CD4-positive, alpha-beta T cell treated with Interleukin-4 for 4 hours (primary cell): ENCODE data around the gene MED26.
"Not testable (repeated sequence)": the region's sequence is repeated elsewhere in the genome, so short reads cannot be mapped to it uniquely, and the experiment has no call there.

ENCODE experiments used
- DNase-seq: peaks from one replicate; pipeline ENCODE4 v3.0.0-alpha.2; 2020

Gene MED26

DNA sequence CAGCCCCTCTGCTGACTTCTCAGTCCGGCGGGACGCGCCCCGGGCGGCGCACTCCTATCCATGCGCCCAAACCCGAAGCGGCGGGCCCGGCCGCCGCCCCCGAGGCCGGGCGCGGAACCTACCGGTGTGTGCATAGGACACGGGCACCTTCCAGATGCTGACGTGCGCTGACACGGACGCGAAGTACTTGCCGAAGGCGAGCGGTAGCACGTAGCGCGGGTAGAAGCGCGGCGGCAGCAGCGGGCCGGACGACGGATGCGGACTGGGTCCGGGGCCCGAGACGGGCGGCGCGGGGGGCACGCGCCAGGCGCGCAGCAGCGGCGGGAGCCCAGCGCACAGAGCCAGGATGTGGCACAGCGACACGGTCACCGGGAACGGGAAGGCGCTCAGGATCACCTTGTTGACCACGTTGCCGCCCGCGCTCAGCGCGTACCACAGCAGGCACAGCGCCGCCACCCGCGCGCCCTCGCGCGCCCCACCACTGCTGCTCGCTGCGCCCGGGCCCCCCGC lies 56.1 kb downstream of the MED26 start:
- DNase-seq, result no peak

DNA sequence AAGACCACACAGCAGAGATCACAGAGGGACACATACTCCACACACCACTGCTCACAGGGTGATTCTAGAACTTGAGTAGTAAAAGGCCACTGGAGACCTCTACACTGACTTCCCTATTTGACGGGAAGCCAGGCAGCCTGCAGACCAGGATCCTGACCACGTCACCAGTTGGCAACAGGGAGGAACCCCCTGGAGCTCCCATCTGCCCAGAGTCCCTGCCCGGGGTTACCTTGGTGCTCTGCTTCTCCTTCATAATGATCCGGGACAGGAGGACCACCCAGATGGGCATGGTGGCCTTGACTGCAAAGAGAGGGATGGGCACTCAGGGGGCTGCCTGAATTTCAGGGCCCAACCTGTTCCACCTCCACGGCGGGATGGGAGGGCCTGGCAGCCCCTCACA lies 56.7 kb downstream of the MED26 start:
- DNase-seq, result no peak

DNA sequence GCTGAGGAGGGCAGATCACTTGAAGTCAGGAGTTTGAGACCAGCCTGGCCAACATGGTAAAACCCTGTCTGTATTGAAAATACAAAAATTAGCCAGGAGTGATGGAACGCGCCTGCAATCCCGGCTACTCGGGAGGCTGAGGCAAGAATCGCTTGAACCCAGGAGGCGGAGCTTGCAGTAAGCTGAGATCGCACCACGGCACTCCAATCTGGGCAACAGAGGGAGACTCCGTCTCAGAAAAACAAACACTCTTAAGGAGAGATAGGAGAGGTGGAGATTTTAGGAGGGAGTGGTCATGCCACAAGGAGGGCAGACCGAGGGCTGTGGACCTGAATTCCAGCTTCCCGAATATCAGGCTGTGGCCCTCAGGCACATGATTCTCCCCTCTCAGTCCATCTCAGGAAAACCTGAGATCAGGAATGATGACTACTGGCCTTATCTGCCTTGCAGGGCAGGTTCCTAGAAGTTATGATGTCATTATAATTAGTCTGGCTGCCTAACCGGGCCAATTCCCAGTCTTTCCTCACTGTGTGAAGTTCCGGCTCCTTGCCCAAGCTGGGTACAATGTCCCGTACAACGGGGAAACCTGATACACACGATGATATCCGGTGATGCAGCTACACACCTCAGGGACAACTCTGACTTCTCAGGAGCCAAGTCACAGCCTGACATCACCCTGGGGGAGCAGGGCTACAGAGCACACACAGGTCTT lies 58.2 kb downstream of the MED26 start:
- no peak for DNase-seq

DNA sequence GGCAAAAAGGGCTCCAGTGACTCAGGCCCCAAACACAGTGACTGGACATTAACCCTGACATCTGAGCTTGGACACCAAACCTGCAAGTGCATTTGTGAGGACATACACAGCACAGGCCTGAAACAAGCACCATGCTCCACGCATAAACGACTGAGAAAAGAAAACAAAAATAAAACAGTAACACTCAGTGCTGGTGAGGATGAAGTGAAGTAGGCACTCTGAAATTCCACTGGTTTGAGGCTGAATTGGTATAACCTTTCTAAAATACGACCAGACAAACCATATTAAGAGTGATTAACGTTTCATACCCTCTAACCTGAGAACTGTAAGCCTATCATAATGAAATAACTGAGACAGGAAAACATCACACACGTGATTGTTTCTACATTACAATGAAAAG lies 61.3 kb downstream of the MED26 start:
- DNase-seq, result no peak

DNA sequence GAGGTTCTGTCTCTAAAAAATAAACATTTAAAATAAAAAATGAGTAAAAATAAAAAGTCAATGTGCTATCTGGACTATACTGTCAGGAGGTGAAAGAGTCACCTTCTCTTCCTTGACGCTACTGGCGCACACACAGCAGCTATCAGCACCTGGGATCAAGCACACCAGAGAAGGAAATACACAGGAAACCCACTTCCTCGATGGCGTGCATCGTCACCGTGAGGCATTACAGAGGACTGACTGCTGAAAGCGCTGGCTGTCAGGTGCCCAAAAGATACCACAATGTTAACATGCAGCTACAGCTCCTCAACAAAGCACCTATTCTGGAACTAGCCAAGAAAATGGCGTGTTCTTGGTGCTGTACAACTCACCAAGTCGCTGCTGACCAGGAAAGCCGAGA lies 61.8 kb downstream of the MED26 start:
- peak; percentile 90 for DNase-seq

DNA sequence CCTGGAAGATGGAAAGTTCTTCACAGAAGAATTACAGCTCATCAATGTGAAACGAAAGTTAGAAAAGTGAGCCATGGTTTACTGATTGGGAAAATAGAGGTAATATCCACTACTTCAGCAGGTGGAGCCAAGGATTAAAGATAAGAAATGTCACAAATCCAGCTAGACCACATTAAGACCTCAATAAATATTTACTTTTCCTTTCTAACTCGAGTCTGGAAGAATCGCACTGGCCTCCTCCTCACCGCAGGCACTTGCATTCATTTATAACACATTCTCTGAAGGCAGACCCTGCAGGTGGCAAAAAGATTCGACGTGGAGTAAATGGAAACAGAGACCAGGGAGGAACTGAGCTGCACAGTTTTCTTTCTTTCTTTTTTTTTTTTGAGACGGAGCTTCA lies 63.2 kb downstream of the MED26 start:
- DNase-seq, result no peak

DNA sequence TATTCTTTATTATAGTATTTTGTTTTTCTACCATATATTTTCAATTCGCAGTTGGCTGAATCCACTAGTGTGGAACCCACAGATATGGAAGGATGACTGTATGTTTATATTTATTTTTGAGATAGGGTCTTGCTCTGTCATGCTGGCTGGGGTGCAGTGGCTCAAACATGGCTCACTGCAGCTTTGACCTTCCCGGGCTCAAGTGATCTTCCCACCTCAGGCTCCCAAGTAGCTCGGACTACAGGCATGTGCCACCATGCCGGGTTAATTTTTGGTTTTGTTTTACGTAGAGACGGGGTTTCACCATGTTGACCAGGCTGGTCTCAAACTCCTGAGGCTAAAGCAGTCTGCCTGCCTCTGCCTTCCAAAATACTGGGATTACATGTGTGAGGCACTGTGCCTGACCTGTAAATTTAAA lies 65.4 kb downstream of the MED26 start:
- no peak for DNase-seq

DNA sequence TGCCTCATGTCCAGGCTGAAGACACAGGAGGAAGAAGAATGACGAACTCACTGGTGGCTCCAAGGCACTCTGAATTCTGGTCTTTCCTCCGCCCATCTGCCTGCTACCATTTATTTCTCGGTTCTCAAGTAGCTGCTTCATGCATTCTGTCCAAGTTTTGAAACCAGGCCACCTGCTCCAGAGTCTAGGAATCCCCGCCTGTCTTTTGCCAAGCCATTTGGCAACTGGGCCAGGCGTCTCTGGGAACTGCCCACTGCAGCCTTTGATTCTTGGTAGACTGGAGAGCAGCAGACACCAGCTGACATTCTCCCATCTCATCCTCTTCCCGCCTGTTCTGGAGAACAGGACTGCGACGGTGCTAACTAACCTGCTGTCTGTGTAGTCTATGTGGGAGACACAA lies 66.6 kb downstream of the MED26 start:
- DNase-seq, result no peak

DNA sequence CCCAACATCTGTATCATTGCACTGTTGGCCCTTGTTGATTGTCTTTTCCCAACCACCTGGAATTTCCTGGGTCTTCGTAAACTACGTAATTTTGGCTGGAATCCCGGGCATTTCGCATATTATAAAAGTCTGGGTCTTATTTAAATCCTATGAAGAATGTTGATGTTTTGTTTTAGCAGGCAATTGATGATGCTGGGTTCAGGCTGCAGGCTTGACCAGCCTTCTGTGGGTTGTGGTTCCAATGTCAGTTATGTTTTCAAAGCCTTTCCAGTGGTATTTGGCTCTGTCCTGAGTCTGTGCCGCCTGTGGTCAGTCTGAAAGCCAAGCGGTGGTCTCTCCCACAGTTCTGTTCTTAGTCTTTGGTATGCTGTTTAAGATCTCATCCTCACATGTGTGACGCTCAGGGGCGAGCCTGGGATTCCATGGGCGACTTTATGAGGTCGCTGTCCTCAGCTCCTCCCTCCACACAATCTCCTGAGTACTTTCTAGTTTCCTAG lies 68.2 kb downstream of the MED26 start:
- no peak for DNase-seq

DNA sequence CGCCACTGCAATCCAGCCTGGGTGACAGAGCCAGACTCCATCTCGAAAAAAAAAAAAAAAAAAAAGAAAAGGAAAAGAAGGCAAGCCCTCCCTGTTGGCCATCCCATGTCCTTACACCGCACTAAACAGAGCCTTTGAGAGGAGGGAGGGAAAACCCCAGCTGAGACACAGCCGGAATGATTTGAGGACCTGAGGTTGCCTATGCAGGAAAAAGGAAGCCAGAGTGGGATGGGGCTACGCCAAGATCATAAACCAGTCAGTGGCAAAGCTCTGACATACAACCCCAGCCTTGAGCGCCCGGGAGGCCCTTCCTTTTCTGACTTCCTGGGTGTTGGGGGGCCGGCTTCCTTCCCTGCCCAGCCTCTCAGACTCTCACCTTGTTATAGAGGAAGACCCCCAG lies 73.2 kb downstream of the MED26 start:
- no peak for DNase-seq

DNA sequence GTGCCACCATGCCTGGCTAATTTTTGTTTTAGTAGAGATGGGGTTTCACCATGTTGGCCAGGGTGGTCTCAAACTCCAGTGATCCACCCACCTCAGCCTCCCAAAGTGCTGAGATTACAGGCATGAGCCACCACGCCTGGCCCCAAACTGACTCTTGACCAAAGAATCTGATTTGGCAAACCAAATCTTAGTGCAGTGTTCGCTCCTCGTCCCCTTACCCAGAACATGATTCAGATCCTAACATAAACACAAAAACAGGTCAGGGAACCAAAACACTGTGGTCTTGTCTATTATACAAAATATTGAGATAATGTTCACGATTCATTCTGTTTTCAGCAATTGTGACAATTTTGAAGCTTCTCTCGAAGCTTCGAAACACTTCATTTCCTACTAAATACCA lies 76.1 kb downstream of the MED26 start:
- not testable (repeated sequence) for DNase-seq

DNA sequence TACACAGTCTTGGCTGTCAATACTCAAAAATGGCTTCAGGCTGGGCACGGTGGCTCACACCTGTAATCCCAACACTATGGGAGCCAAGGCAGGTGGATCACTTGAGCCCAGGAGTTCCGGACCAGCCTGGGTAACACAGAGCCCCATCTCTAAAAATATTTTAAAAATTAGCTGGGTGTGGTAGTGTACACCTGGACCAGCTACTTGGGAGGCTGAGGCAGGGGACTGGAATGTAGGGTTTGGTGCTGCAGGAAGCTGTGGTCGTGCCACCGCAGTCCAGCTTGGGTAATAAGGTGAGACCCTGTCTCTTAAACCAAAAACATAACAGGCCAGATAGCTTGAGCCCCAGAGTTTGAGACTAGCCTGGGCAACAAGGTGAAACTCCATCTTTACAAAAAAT lies 79.0 kb downstream of the MED26 start:
- no peak for DNase-seq

DNA sequence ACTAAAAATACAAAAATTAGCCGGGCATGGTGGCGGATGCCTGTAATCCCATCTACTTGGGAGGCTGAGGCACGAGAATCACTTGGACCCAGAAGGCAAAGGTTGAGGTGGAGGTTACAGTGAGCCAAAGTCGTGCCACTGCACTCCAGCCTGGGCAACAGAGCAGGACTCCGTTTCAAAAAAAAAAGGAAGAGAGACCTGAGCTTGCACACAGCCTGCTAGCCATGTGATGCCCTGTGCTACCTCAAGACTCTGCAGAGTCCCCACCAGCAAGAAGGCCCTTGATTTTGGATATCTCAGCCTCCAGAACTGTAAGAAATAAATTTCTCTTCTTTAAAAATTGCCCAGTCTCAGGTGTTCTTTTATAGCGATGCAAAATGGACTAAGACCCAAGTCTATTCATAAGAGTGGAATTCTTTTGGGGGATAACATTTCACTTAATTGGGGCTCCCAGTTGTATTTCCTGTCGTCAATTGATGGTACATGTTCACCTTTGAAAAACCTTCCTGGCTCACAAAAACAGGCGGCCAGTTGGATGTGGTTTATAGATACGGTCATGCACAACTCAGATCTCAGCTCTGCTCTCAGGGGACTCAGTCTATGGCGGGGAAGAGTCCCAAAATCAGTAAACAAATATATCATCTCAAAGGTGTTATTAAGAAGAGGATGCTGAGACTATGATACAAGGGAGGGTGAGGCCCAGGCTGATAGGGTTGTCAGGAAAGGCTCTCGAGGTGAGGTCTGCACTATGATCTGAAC lies 83.4 kb downstream of the MED26 start:
- no peak for DNase-seq

DNA sequence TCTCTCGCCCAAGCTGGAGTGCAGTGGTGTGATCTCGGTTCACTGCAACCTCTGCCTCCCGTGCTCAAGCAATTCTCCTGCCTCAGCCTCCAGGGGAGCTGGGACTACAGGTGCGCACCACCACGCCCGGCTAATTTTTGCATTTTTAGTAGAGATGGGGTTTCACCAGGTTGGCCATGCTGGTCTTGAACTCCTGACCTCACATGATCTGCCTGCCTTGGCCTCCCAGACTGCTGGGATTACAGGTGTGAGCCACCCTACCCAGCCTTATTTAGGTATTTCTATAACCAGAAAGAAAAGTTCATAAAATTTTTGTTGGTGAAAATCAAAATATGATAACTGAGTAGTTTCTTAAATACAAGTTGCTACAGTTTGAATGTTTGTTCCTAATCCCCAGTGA lies 84.3 kb downstream of the MED26 start:
- DNase-seq, result not testable (repeated sequence)

DNA sequence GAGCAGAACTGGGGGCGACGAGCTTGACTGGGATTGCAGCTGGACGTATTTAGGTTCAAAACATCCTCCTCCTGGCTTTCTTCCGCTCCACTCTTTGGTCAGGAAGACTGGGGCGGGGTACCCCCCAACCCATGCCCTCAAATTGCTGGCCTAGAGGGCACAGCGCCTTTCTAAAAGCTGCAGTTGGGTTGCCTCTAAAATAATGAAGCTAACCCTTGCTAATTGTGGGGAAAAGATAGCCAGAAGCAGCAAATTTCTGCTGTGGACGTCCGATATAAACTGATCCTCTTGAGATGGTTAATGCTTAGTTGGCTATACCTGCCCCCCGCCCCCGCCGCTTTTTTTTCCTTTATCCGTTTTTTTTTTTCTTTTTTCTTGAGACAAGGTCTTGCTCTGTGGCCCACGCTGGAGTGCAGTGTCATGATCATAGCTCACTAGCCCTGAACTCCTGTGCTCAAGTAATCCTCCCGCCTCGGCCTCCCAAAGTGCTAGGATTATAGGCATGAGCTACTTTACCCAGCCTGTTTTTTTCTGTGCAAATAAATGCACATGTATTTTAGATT lies 85.0 kb downstream of the MED26 start:
- no peak for DNase-seq

DNA sequence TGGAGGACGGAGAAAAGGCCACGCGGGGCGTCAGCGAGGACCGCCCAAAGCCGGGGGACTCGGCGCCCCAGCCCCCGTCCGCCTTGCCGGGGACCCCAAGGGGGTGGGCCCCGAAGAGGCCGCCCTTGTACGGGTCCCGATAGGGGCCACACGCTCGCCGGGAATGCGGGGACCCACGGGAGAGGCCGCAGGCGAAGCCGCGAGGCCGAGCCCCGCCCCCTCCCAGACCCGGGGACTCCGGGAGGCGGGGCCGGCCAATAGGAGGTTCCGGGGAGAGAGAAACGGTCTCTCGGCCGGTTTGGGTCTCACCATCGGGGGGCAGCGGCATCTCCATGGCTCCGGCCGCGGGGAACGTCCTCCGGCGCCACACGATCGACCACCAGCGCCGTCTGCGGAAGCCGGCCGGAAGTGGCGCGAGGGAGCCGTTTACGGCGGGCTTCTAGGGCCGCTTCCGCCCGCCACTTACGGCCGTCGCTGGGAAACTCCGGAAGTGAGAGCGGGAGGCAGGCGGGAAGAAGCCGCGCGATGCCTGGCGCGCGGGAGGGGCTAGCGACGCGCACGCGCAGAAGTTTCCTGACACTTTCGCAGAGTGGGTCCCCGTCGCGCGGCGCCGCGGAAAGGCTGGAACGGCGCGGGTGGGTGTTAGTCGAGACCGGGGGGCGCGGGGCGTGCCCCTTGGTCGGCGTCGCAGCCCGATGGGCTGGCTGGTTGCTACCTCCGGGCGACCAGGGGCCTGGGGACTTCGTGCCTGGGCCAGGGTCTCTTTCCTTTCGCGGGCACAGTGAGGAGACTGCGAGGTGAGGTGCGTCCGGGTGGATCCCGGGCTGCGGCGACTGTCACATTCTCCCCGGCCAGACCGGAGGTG lies 85.7 kb downstream of the MED26 start, which contains the start of gene CHERP:
Gene CHERP (minus strand): TSS at position 393 of the 865 bp plus-strand sequence. CDS start 59 bp downstream, at position 334.
- peak; percentile 93 for DNase-seq

DNA sequence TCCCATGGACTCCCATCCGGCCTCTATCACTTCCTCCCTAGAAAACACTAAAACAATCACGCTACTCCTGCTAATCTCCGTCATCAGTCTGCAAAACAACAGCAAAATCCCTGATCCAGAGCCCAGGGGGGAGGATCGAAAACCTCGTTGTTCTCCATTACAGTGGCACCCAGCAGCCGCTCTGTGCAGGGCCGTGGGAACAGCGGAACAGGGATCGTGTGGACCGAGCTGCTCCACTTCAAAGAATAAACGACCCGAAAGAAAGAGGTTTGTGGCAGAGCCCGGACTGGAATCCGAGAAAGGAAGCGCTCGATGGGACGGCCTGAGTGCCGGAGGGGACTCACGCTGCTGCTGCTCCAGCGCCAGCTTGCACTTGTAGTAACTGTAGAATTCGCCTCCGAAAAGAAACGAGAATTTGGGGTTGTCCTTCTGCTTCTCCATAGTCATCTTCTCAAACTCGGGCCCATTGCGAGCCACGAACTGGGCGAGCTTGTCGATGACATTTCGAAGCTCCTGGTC lies 86.4 kb downstream of the MED26 start:
- DNase-seq, result no peak

DNA sequence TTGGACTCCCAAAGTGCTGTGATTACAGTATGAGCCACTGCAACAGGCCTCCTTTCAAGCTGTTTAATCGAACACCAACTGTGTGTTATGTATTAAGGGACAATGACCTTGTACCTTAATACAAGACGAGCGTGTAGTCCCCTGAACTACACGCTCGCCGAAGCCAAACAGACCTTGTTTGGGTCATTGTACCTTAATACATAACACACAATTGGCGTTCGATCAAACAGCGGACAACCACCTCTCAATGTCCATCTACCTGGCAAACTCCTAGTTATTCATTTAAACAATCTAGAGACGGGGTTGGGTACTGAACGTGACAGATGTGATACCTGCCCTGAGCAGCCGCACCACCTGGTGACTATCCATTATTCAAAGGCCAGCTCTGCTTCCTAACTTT lies 87.1 kb downstream of the MED26 start:
- no peak for DNase-seq

DNA sequence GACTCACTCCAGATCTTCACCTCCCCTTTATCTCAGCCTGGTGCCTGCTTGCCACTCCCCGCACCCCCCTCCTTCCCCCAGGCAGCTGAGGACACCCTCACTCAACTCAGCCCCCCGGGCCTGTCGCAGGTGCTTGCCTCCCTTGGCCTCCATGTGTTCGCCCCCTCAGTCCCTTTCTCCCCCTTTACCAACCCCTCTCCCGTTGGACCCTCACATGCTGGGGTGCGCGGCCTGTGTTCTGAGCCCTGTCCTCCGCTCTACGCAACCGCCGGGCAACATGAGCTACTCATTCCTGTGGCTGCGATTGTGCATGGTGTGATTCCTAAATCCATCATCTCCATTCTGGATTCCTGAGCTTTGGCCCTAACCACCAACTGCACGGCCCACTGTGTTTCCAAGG lies 90.9 kb downstream of the MED26 start:
- DNase-seq, result no peak

DNA sequence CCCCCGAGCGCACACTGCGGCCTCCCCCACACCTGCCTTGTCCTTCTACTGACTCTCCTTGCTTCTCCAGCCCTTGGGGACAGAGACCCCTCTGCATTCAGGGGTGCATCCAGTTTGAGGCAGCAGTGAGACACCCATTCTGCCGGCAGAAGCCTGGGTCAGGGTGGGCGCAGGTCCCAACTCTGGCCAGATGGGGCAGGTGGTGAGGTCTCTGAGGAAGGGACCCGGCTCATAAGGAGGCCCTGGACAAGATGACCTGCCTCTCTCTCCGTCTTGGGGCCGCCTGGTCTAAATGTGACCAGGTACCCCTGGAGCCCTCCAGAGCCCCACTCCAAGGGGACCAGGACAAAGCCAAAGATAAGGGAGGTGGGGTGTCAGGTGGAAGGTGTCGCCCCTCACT lies 91.9 kb downstream of the MED26 start:
- DNase-seq, result no peak

DNA sequence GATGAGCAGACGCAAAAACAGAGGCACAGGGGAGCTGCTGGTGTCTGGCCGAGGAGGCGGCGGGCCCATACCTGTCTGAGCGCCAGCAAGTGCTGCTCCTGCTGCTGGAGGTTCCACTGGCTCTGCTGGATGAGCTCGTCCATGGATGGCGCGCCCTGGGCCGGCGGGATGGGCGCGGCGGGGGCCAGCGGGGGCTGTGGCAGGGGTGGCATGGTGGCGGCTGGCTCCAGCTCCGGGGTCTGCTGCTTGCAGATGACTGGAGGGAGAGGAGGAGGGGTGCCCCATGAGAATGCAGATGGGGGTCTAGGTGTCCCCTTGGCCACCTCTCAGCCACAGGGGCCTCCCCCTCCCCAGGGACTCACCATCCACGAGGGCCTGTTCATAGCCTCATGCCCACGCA lies 92.6 kb downstream of the MED26 start:
- no peak for DNase-seq

DNA sequence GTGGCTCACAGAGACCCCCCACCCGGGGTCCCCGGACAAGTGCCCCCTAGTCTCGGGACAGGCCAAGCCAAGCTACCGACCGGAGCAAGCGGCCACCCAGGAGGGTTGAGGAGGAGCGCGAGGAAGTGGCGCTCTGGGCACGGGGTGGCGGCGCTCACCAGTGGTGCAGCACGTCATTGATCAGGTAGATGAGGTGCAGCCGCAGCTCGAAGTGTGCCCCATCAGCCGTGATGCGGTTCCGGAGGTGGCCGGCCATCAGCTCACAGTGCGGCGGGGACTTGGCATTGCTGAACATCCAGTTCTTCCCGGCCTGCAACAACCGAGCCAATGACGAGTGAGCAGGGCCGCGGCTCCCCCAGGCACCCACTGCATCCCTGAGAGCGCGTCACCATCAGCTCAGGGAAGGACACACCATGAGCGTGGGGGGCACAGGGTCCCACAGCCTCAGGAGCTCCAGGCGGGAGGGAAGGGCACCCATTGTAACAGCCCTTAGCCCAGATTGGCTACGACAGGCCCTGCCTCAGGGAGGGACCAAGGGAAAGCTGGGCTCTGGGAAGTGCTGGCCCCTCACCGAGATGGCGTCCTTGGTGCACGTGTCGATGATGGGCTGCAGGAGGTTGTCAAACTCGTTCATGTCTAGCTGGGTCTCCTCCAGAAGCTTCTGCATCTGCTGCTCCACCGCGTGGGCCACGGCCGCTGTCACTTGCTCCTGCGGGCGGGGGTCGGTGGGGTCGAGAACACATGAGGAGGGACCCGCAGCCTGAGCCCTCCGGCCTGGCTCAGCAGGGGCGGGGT lies 95.4 kb downstream of the MED26 start:
- DNase-seq, result no peak
